ENCODE results near the gene ZNF541.

Gene ZNF541, protein sequence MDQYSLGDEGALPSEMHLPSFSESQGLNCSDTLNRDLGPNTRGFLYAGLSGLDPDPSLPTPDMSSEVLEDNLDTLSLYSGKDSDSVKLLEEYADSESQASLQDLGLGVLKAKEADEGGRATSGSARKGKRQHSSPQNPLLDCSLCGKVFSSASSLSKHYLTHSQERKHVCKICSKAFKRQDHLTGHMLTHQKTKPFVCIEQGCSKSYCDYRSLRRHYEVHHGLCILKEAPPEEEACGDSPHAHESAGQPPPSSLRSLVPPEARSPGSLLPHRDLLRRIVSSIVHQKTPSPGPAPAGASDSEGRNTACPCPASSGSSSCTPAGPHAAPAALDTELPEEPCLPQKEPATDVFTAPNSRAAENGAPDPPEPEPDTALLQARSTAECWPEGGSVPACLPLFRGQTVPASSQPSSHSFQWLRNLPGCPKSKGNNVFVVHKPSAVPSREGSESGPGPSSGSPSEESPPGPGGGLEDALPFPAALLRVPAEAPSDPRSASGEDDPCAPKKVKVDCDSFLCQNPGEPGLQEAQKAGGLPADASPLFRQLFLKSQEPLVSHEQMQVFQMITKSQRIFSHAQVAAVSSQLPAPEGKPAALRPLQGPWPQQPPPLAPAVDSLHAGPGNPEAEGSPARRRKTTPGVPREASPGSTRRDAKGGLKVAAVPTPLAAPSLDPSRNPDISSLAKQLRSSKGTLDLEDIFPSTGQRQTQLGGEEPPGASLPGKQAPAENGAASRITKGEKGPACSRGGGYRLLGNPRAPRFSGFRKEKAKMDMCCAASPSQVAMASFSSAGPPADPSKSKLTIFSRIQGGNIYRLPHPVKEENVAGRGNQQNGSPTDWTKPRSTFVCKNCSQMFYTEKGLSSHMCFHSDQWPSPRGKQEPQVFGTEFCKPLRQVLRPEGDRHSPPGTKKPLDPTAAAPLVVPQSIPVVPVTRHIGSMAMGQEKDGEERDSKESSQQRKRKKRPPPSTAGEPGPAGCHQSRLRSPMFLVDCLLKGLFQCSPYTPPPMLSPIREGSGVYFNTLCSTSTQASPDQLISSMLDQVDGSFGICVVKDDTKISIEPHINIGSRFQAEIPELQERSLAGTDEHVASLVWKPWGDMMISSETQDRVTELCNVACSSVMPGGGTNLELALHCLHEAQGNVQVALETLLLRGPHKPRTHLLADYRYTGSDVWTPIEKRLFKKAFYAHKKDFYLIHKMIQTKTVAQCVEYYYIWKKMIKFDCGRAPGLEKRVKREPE (N-terminal part only)

DNA sequence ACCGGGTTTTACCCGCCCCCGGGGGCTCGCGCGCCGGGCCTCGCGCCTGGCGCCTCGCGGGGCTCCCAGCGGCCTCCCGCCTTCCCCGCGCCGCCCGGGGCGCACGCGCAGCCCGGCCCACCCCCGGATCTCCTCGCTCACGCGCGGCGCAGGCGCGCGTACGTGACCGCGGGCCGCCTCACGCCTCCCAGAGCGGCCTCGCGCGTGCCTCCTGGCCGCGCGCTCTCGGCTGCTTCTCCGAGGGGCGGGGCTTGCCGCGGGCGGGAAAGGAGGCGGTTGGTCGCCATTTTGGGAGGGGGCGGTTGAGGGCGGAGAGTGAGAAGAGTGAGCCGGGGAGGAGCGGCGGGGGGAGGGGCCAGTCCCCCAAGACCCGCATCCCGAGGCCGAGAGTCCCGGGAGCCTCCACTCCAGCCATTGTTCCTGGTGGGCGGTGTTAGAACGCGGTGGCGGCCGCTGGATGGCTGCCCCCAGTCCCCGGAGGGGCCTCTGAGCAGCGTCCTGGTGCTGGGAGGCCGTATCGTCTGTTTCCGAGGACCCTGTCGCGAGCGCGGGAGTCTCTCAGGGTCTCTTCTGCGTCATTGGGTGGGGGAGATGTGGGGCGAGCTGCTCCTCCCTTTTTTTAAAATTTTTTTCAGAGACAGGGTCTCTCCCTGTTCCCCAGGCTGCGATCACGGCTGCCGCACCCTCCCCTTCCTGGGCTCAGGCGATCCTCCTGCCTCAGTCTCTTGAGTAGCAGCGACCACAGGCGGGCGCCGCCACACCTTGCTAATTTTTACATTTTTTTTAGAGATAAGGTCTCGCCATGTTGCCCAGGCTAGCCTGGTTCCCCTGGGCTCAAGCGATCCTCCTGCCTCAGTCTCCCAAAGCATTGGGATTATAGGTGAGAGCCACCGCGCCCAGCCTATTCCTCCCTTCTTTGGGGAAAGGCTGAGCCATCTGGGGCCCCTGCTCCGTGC, at the start of gene ZNF541:
ZNF541 (minus strand) TSS at position 78 of the 956 bp plus-strand sequence. CDS start 17,292 bp downstream, outside the sequence.
- DNase-seq: no peak

DNA sequence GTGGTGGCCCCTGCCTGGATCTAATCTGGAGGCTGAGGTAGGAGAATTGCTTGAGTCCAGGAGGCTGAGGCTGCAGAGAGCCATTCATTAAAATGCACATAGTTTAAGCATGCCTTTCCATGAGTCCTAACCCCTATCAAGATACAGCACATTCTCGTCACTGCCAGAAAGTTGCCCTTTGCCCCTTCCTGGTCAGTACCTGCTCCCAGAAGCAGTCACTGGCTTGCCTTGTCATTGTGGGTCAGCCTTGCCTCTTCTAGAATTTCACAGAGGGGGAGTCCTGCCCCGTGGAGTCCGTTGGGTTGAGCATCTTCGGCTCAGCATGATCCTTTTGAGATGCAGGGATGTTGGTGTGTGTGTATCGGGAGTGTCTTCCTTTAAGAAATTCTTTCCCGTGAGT, 46.8 kb upstream of the ZNF541 start:
- DNase-seq: no peak

DNA sequence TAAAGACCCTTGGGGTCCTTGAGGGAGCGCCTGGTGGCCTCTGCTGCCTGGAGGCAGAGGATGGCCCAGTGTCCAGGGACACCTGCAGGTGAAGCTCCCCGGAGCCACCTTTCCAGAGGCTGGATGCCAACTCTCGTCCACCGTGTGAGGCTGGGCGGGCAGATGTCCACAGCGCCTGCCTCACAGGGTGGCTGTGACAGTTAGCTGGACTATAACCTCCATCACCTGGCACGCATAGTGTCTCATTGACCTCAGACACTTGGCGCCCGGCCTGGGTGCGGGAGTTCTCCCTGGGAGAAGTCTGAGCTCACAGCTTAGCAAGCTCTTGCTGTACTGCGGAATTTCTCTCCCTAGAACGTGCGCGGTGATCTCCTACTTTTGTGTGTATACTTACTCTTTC, 45.8 kb upstream of the ZNF541 start:
- no peak for DNase-seq

DNA sequence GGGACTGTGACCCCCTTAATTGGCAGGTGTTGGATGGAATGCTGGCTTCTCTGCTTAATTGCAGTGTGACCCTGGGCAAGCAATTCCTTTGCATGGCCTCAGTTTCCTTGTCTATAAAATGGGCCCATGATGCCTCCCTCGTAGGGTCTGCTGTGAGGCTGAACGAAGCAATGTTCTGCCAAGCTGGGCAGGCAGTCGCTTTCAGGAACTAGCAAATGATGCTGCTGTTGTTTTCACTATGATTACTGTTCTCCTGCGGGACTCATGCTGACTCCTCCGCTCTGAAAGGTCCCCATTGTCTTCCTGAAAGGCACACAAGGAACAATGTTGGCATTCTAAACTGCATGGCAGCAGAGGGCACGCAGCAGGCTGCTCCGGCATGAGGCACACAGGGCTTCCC, 42.8 kb upstream of the ZNF541 start:
- no peak for DNase-seq

DNA sequence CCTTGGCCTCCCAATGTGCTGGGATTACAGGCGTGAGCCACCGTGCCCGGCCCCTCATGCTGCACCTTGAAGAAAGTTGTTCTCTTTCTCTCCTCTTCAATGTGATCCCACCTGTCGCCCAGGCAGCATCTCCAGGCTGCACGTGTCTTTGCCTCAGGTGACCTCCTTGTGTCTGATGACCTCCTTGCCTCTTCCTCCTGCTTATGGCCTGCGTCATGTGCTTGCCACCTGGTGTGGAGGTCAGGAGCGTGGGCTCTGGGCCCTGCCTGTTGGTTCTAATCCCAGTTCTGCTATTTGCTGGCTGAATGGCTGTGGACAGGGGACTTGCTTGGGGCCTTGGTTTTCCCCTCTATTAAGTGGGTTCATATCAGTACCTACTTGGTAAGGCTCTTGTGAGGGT, 42.3 kb upstream of the ZNF541 start:
- no peak for DNase-seq

DNA sequence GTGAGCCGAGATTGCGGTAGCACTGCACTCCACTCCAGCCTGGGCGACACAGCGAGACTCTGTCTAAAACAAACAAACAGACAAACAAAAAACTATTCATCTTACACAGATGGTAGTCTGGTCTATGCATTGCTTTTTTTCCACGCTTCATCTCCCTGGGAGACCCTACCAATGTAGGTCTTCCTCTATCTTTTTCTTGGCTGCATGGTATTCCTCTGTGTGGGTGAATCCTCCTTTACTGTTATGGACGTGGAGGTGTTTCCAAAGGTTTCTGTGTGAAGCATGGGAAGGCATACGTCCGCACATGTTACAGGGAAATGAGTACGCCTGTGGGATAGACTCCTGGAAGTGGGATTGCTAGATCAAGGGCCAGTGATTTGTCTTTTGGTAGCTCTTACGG, 41.6 kb upstream of the ZNF541 start:
- no peak for DNase-seq

DNA sequence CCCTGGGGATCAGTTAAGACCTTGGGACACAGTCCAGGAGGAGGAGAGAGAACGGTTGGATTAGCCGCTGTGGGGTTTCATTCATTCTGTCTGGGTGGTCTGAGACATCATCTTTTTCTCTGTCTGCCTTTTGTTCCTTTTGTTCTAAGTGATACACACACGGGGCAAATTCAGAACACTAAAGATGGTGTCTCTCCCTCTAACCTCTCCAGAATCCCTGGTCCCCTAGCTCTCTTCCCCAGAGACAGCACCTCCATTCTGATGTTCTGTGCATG, 41.0 kb upstream of the ZNF541 start:
- no peak for DNase-seq

DNA sequence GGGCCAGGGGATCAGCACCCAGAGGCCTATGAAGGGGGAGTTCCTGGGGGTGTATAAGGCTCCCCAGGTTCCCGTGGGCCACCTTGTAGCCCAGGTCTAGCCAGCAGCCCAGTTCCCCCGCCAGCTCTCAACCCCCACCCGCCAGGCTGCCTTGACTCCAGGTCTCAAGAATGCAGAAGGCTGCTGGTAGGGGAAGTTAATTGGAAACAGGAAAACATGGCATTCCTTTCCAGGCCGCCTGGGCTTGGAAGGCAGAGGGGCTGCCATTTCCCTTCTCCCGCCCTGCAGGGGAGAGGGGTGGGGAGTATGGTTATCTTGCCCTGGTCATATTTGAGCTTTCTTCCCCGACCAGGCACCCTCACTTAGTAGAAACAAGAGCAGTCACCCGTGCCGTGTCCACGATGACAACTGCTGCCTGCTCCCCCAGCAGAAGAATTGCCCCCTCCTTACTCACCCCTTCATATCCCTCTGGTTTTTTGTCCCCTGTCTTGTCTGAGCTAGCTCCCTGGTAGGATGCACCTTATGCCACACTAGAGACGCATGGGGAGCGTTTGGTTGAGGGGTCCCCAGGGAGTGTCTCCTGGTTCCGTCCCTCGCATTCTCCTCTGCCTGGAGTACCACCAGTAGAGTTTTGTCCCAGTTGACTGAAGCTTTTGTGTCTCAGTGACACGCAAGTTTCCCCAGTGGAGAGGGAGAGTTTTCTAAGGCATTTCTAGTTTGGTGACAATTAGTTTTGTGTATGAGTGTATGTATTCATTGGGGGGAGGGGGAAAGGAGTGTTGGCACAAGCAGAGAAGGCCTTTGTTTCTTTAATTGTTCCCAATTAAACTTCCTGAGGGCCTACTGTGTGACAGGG, 40.4 kb upstream of the ZNF541 start:
- no peak for DNase-seq

DNA sequence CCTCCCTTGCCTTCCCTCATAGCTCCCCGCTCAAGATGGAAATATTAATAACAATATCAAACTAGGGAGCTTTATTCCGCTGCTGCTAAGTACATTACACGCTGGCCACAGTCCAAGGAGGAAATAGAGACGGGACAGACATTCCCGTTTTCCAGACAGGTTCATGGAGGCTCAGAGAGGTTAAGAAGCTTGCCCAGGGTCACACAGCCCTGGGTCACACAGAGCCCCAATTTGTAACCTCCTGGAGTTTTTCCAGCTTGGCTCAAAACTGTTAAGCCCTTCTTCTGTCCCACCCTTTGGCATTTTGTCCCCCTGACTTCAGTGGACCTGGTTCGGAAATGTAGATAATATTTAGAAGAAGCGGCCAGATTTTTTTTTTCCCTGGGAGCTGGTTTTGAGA, 38.0 kb upstream of the ZNF541 start:
- DNase-seq: no peak

DNA sequence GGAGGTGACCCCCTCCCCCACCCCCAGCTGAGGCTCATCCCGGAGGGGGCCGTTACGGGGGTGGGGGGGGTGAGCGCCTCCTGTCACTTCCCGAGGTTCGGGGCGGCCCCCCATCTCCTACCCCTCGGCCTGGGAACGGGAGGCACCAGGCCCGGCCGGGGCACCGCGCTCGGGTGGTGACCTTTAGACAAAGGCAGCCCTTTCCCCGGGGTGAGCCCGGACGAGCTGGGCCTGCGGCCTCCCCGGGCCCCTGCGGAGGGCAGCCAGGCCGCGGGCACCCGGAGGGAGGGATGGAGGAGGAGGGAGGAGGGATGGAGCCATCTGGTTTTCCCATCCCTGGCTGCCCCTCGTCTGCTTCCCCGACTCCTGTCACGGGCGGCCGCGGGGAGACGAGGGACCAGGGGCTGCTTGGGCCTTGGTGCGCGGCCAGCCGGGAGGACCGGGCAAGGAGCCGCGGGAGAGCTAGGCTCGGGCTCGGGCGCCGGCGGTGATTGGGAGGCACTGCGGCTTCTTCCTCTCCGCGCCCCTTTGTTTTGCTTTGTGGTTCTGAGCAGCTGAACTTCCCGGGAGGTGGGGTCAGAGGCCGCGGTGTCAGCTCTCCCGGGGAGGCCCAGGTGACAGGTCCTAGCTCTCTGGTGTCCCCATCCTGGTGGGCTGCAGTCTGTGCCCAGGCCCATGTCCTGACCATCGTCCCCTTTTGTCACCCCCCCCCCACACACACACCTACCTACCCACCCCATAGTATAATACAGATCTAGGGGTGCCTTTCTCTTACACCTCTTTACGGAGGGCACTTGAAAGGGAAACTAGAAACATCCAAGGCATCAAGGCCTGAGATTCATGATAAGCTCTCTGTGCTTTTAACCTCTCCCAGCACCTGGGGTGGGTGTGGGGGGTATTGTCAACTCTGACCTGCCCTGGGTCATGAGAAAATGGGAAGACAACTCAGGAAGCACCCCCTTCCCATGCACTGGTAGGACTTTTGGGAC, 37.3 kb upstream of the ZNF541 start:
- DNase-seq: peak in 1 of 2 experiments; percentile 54

DNA sequence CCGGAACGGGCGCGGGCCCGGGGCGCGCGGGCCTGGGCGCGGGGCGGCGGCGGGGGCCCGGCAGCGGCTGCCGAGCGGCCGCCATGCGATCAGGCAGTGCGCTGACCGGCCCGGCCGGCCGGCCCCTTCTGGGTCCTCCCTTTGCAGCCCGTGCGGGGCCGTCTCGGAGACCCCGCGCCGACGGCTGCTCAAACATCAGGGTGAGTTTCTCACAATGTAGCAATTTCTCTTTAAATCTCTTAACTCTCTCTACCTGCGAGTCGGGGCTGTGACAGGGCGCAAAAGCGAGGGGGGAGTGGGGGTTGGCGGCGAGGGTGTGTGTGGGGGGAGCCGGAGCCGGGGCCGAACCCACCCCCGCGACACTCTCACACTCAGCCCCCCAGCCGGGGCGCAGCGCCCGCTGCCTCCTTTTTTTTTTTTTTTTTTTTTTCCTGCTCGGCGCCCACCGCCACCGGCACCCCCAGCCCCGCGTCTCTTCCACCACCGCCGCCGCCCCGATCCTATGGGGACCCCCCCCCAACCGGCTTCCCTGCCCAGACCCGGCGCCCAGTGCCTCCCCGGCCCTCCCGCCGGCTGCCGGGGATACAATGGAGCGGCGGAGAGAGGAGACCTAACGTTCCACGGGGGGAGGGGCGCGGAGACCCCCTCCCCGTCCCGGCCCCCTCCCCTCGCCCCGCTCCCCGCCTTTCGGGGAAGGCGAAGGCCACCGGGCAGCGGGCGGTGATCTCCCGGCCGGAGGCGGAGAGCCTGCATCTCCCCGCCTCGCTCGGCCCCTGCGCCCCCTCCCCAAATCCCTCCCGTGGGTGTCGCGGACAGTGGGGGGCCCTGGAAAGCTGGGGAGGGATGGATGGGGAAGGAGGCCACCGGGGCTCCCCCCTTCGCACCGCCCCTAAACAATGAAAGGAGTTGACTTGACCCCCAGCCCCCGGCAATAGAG, 36.3 kb upstream of the ZNF541 start, which contains the start of gene BICRA:
BICRA (plus strand) TSS at position 166 of the 937 bp plus-strand sequence. CDS start 64,441 bp downstream, outside the sequence.
- peak; percentile 52 to 64 for DNase-seq

DNA sequence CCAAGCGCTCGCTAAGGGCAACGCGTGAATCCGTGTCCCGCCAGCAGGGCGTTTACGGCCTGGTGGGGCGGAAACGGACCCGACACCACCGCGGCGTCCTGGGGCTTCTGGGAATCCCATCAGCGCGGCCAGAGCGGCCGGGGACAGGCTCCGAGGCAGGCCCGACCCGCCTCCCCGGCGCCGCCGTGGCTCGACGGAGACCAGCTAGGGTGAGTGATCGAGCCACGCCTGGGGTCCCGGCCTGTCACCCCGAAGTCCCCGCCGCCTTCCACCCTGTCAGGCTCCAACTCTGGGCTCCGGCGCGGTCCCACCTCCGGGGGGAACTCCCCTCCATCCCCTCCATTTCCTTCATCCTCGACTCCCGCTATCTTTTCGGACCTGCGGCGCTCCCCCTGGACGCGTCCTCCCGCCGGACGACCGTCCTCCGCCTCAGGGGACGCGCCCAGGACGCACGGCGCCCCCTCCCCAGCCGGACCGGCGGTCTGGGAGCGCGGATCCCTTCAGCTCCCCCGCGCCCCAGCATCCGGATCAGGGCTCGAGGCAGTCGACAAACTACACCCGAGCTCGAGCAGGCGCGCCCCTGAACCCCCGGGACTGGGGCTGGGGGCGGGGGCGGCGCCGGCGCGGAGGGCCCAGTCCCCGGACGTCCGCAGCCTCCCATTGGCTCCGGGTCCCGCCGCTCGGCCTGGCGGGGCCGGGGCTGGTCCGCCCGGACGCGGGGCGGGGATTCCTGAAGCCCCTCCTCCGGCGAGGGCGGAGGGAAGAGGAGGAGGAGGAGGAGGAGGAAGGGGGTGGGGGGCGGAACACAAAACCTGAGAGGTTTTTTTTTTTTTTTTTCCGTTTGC, 35.3 kb upstream of the ZNF541 start:
- peak; percentile 70 to 72 for DNase-seq

DNA sequence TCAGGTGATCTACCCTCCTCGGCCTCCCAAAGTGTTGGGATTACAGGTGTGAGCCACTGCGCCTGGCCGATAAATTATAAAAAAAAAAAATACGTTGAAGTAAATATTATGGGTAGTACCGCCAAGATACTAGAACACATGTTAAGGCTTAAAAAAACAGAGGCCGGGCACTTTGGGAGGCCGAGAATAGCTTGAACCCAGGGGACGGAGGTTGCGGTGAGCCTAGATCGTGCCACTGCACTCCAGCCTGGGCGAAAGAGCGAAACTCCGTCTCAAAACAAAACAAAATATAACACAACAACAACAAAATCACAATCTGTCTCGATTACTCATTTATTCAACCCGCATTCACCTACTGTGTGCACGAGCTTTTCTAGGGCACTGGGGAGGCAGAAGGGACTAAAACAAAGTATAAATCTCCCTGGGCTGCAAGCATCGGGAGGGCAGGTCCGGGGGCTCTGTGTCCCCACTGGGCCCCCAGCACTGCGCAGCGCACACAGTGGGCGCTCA, 34.7 kb upstream of the ZNF541 start:
- no peak for DNase-seq

DNA sequence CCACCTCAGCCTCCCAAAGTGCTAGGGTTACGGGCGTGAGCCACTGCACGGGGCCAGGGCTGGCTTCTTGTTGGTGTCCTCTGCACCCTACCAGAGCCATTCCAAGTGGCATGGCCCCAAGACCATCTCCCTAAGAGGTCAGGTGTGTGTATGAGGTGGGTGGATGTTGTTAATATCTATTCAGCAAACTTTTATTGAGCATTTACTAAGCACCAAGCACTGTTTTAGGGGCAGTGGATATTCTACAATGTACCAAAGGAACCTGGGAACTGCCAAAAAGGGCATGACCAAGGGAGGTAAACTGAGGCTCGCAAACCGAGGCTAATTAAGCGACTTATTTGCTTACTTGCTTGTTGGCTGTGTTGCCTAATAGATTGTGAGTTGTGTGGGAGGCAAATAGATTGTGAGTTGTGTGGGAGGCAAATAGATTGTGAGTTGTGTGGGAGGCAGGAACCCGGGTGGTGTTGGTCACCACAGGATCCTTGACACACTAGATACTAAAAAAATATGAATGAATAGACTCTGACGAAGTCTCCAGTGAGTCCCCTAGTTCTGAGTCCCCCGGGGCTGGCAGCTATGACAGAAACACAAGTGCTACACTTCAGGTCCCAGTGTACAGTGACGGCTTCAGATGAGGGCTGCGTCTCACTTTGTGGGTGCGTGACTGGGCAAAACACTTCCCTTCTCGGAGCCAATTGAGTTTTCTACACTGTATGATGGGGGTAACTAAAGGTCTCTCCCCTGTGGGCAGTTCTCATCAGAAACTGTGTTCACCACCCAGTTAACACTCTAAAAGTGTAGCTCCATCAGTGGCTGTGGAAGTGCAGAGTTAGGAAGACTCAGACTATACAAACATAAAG, 31.0 kb upstream of the ZNF541 start:
- no peak for DNase-seq

DNA sequence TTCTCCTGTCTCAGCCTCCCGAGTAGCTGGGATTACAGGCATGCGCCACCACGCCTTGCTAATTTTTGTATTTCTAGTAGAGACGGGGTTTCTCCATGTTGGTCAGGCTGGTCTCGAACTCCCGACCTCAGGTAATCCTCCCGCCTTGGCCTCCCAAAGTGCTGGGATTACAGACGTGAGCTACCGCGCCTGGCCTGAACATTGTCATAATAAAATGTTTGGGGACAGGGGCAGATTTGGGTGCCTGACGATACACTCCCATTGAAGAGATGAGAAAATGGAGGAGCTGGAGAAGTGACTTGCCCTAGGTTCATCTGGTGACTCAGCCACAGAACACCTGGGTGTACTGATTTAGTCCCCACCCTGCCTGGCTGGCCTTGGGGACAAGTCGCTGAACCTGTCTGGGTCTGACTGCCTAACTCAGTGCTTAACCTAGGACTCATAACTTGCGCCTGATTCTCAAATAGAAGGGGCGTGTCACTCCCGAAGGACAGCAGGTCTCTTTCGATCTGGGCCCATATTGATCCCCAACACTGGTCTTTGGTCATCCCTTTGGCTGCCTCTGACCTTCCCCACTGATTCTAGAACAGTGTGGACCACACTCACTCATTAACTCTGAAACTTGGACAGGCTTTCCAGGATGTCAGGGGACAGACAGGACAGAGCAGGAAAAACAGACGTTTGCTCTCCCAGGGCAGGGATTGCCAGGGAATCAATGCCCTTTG, 28.4 kb upstream of the ZNF541 start:
- no peak for DNase-seq
